K562 (cell line): Measurements from ENCODE around the gene ATCAY. TPM values are rescaled to one million over a fixed set of nuclear protein-coding genes. Genes with fewer than 3 reads are reported as not detected.
"Not testable (repeated sequence)": the region's sequence is repeated elsewhere in the genome, so short reads cannot be mapped to it uniquely, and the experiment has no call there.

Experiments used
- ATAC-seq: fragments of 200-7000 bp; cut with Tn5 transposase; 3 replicates; pipeline ENCODE4 v1.9.1; 2020; ENCODE audit warnings: moderate library complexity
- BruUV-seq: library from RNA; stranded (reverse); fragments of 400-500 nt; replicated peaks from 2 replicates; lab custom pipeline; 2021; lab: Mats Ljungman, UMichigan
- CTCF ChIA-PET: fragments of 300-600 bp; formaldehyde crosslinking; extraction: SDS; loops from one replicate; lab custom pipeline; 2021; ENCODE audit warnings: low intra/inter-chr PET ratio; lab: Yijun Ruan, JAX
- POLR2A ChIA-PET: fragments of 300-600, 350-650 bp; sonication (Branson Sonifier 250); formaldehyde crosslinking; extraction: SDS; loops from one replicate; lab custom pipeline; 2021; ENCODE audit warnings: antibody characterized with exemption, inconsistent platforms; lab: Yijun Ruan, JAX
- DNase-seq, 4 experiments: peaks; one replicate each; pipeline versions ENCODE4 v3.0.0 to v3.0.0-alpha.2; 2011 to 2018; ENCODE audit warnings: low spot score in 3 of 4, mixed read lengths in 3 of 4; ENCODE audit errors: extremely low read depth in 1 of 4
- FAIRE-seq: peaks from 2 replicates; lab custom pipeline; 2011; peaks lifted over from hg19 to GRCh38; lab: Jason Lieb, UNC
- H2AFZ ChIP-seq: 2 replicates; pipeline ENCODE4 v1.6.0; 2011; ENCODE audit warnings: low read depth, low read length, control low read depth, inconsistent platforms
- H3K27ac ChIP-seq: fragments of 200-600 bp; 3 replicates; pipeline ENCODE4 v1.8.0; 2011; ENCODE audit warnings: low read depth, mild to moderate bottlenecking, control low read depth, inconsistent platforms, low read length, moderate library complexity, mixed read lengths; ENCODE audit errors: extremely low read depth
- H3K27me3 ChIP-seq, 2 experiments: fragments of 300-600 bp in 1 of 2; 2 replicates in 1 of 2; 3 replicates in 1 of 2; pipeline versions ENCODE4 v1.6.0 to v1.8.0; 2011; ENCODE audit warnings: inconsistent platforms in 2 of 2, low read length in 2 of 2, mild to moderate bottlenecking in 1 of 2, mixed read lengths in 1 of 2, moderate library complexity in 1 of 2; ENCODE audit not compliant: control insufficient read depth in 2 of 2, insufficient read depth in 2 of 2
- H3K36me3 ChIP-seq: fragments of 300-600 bp; 3 replicates; pipeline ENCODE4 v1.8.0; 2011; ENCODE audit warnings: mild to moderate bottlenecking, low read length, inconsistent platforms; ENCODE audit not compliant: control insufficient read depth, insufficient read depth
- H3K4me1 ChIP-seq, 2 experiments: fragments of 200-600 bp in 1 of 2; replicated peaks in 1 of 2; 2 replicates in 1 of 2; 3 replicates in 1 of 2; pipeline versions ENCODE4 v1.5.1 to v1.8.0; 2011; ENCODE audit warnings: inconsistent platforms in 2 of 2, low read length in 2 of 2, mild to moderate bottlenecking in 1 of 2, mixed read lengths in 1 of 2, moderate library complexity in 1 of 2; ENCODE audit not compliant: control insufficient read depth in 2 of 2, insufficient read depth in 2 of 2
- H3K4me2 ChIP-seq: 2 replicates; pipeline ENCODE4 v1.6.1; 2011; ENCODE audit warnings: low read length, control low read depth, inconsistent platforms, mixed read lengths; ENCODE audit not compliant: insufficient read depth
- H3K4me3 ChIP-seq: fragments of 200-600 bp; sonication (generic), shearing (Covaris generic); 2 replicates; pipeline ENCODE4 v1.5.1; 2016; ENCODE audit warnings: control low read depth, inconsistent platforms
- H3K79me2 ChIP-seq: fragments of 200-600 bp; 3 replicates; pipeline ENCODE4 v1.8.0; 2011; ENCODE audit warnings: low read length, inconsistent platforms; ENCODE audit not compliant: control insufficient read depth, insufficient read depth
- H3K9ac ChIP-seq, 2 experiments: 2 replicates each; pipeline versions ENCODE4 v1.6.0 to v1.6.1; 2011; ENCODE audit warnings: low read depth in 2 of 2, low read length in 2 of 2, control low read depth in 1 of 2, inconsistent platforms in 1 of 2, mild to moderate bottlenecking in 1 of 2, mixed read lengths in 1 of 2; ENCODE audit not compliant: insufficient read depth in 1 of 2
- H3K9me1 ChIP-seq: one replicate; pipeline ENCODE4 v1.6.0; 2011; ENCODE audit warnings: inconsistent platforms, mild to moderate bottlenecking, low read length, moderate library complexity; ENCODE audit not compliant: control insufficient read depth, insufficient read depth
- H3K9me3 ChIP-seq: replicated peaks from 2 replicates; pipeline ENCODE4 v1.5.1; 2011; ENCODE audit warnings: low read depth, low read length, inconsistent platforms; ENCODE audit not compliant: control insufficient read depth, insufficient read depth
- H4K20me1 ChIP-seq: replicated peaks from 2 replicates; pipeline ENCODE4 v1.6.1; 2011; ENCODE audit warnings: low read length, inconsistent platforms, mixed read lengths; ENCODE audit not compliant: control insufficient read depth, insufficient read depth
- TCF7L2 ChIP-seq: fragments of 150-350 bp; IDR thresholded peaks from 2 replicates; pipeline ENCODE4 v1.6.1; 2016; ENCODE audit warnings: low read depth, mild to moderate bottlenecking, low read length, moderate library complexity
- ZBTB40 ChIP-seq, 2 experiments: fragments of 450-650 bp in 1 of 2; sonication (generic) in 1 of 2; formaldehyde crosslinking in 1 of 2; IDR thresholded peaks; 2 replicates each; pipeline versions ENCODE4 v1.7.1 to v1.9.0; 2016 to 2022; ENCODE audit warnings: inconsistent platforms in 1 of 2, mild to moderate bottlenecking in 1 of 2, missing genetic modification reagents in 1 of 2
- ZNF384 ChIP-seq: IDR thresholded peaks from 2 replicates; pipeline ENCODE4 v1.6.1; 2012; ENCODE audit warnings: low read depth, low read length, improper control_type of control experiment
- WGBS: fragments of 100-300 bp; shearing (Covaris generic); methylation state at CpG from one replicate; pipeline ENCODE4 v1.1.6; 2016; ENCODE audit warnings: low coverage, mixed read lengths; ENCODE audit not compliant: insufficient coverage; ENCODE audit errors: missing lambda C conversion rate; 5-methylcytosine and 5-hydroxymethylcytosine counted together
- in situ Hi-C: fragments of 300-500 bp; cut with MboI; formaldehyde crosslinking; loops from 4 replicates; pipeline ENCODE4 v1.15.0; 2018; ENCODE audit warnings: inconsistent platforms, mixed read lengths
- intact Hi-C: fragments of 100-400 bp; cut with micrococcal nuclease; formaldehyde crosslinking; loops from 2 replicates; pipeline ENCODE4 v1.14.2; 2022
- polyA plus RNA-seq, 8 experiments: library from polyadenylated mRNA; depleted of rRNA in 4 of 8; stranded (reverse) in 5 of 8; unstranded in 3 of 8; fragments of >200 nt; fragmentation: Nextera tagmentation in 2 of 8; fragmentation: Illumina TruSeq in 1 of 8; extraction: Ambion mirVana in 2 of 8; extraction: Trizol in 1 of 8; gene quantifications; 2 replicates each; pipeline versions ENCODE4 v1.2.1 to v1.2.3, GENCODE V29; 2011 to 2014; ENCODE audit warnings: inconsistent platforms in 1 of 8, missing spikeins in 1 of 8
- total RNA-seq, 7 experiments: library from RNA; depleted of rRNA in 6 of 7; stranded (reverse); fragments of >200 nt in 6 of 7; fragmentation: Illumina TruSeq in 2 of 7; extraction: Trizol in 2 of 7; gene quantifications; 2 replicates each; pipeline versions ENCODE4 v1.2.1 to v1.2.3, GENCODE V29; 2011 to 2021; ENCODE audit warnings: low replicate concordance in 1 of 7

The ATCAY gene
- total and polyA plus RNA-seq, 9 of the 15 experiments (the other 6 are each of a cell fraction or from before 2014, with no cell fraction given), result not detected

GRCh38 chr19:3938300-3938950, 57.9 kb downstream of the ATCAY start:
- BruUV-seq, POLR2A ChIA-PET, CTCF ChIA-PET: not testable (repeated sequence)

GRCh38 chr19:3942790-3943409, 62.4 kb downstream of the ATCAY start:
- WGBS, result 20% methylated on average over 8 of the region's 8 CpGs
- no peak overlapping the region for H3K4me3 ChIP-seq
- no peaks in the 10 kb centered on the region for H3K79me2 ChIP-seq
- CTCF ChIA-PET, result no interaction called here
- H3K4me2 ChIP-seq, result no peak overlapping the region
- H3K9me1 ChIP-seq, result no peaks in the 10 kb centered on the region
- no TSS peak for BruUV-seq
- no peak overlapping the region; the same call in 2 of the 3 replicates for H3K27ac ChIP-seq
- H3K36me3 ChIP-seq, result no peaks in the 10 kb centered on the region
- H2AFZ ChIP-seq, result 0 out of 2 replicates have a peak overlapping the region, but pooled peaks have one; percentile 12
- ATAC-seq (peak; percentile 55), DNase-seq (no peak), FAIRE-seq (no peak)
- H3K4me1 ChIP-seq, result peaks cover 0 to 21% of the 10 kb centered on the region in 2 experiments; a peak in 2 of 5 replicates
- intact Hi-C loops (no loop called here), in situ Hi-C loops (no loop called here)
- H3K9me3 ChIP-seq, result no peaks in the 10 kb centered on the region
- no peaks in the 10 kb centered on the region for H3K27me3 ChIP-seq
- H4K20me1 ChIP-seq, result no peaks in the 10 kb centered on the region
- no peak overlapping the region for H3K9ac ChIP-seq
- POLR2A ChIA-PET, result no interaction called here
- TF ChIP-seq TCF7L2 (no peak), ZBTB40 (IDR thresholded peaks at IDR 0.05) (peak; percentile 97), ZBTB40 (CRISPR knock-in tag; IDR thresholded peaks at IDR 0.05) (peak; percentile 98), ZNF384 (peak; percentile 96)

More at GRCh38 chr19:3938300-3938950, 57.9 kb downstream of the ATCAY start:
- DNase-seq, ATAC-seq, H3K9me3 ChIP-seq, H3K36me3 ChIP-seq, H3K27ac ChIP-seq, in situ Hi-C loops, H2AFZ ChIP-seq, H3K4me2 ChIP-seq, H3K27me3 ChIP-seq, H4K20me1 ChIP-seq, H3K79me2 ChIP-seq, H3K9me1 ChIP-seq, FAIRE-seq, H3K9ac ChIP-seq, intact Hi-C loops, H3K4me3 ChIP-seq: not testable (repeated sequence)
- WGBS, result 48% methylated on average over 17 of the region's 22 CpGs
- H3K4me1 ChIP-seq, result peaks cover 0 to 23% of the 10 kb centered on the region in 2 experiments; a peak in 2 of 5 replicates
- TF ChIP-seq ZNF384, result peak; percentile 33; the same call in 1 of the 2 replicates
